Measurements from ENCODE around the gene CDIP1.

Gene CDIP1

GRCh38 chr16:4513086-4513860 is 25.3 kb downstream of the CDIP1 start:
- no peak for DNase-seq

DNA sequence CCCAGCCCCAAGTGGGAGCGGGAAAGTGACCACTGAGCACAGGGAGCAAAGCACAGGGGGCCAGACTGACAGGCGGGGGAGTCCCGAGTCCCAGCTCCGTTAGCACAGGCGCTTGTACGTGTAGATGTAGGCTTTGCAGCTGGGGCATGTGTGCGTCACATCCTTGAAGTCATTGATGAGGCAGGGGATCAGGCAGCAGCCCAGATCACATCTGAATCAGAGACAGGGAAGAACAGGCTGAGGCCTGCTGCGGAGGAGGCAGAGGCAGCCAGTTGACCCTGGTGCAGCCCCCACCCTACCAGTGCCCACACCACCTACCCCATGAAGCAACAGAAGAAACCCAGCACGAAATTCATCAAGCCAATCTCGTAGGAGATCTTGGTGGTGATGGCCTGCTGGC is 26.1 kb downstream of the CDIP1 start:
- DNase-seq = no peak

DNA sequence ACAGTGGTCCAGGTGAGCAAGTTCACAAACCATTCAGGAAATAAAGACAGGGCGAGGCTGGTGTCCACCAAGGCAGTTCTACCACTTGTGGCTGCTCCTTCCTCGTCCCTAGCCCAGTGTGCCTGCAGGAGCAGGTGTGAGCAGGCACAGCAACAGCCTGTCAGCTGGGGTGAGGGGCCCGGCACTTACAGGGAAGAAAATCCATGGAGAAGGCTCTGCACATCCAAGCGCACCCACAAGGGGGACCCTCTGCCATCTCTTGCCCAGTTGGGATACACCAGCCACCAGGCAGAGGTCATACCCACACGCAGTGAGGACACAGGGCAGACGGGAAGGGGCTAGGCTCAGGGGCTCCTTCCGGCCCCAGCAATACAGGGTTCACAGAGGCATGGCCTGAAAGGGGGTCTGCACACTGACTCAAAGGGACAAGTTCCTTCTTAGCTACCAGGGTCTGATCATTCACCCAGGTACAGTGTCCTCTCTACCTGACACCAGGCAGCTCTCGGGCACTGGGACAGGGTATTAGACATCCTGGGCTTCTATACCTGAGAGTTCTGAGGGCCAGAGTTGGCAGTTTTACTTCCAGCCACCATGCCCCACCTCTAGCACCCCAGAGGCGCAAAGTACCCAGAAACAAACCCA is 27.0 kb downstream of the CDIP1 start:
- peak; percentile 17 for DNase-seq

- DNase-seq = no peak
These were observed 27.7 kb downstream of the CDIP1 start for GRCh38 chr16:4510747-4511426.

DNA sequence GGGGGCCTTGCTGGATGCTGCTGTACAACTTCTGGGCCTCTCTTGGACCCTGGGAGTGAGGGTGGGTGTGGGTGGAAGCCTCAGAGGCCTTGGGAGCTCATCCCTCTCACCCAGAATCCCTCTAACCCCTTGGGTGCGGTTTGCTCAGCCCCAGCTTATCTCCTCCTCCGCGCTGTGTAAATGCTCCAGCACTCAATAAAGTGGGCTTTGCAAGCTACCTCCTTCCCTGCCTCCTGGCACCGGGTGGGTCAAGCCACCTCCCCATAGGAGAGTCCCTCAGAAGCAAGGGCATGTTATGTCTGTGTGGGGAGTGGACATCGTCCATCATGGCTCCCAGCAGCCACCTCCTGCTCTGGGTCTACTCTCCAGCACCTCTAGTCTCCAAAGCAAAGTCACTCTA is 28.4 kb downstream of the CDIP1 start:
- DNase-seq = no peak

DNA sequence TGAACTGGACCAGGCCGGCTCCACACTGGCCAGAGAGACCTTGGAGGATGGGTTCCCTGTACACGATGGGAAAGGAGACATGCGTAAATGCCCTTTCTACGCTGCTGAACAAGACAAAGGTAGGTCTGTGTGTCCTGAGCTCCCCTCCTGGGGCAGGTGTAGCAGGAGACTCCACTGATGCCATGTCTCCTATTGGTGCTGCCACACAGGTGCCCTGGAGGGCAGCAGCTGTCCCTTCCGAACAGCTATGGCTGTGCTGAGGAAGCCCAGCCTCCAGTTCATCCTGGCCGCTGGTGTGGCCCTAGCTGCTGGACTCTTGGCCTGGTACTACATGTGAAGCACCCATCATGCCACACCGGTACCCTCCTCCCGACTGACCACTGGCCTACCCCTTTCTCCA is 29.2 kb downstream of the CDIP1 start:
- no peak for DNase-seq

DNA sequence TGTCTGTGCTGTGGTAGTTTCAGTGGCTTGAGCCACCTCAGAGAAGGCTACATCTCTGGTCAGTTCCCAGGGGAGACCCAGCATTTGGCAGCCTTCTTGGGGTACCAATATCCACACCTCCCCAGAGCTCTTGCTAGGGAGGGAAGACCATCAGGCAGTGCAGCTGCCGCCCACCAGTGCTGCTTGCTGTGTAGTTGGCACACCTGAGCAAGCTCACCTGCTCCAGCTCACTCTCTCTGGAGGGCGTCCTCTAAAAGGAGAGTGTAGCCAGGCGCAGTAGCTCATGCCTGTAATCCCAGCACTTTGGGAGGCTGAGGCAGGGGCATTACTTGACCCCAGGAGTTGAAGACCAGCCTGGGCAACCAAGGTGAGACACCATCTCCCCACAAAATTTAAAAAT is 29.8 kb downstream of the CDIP1 start:
- no peak for DNase-seq

DNA sequence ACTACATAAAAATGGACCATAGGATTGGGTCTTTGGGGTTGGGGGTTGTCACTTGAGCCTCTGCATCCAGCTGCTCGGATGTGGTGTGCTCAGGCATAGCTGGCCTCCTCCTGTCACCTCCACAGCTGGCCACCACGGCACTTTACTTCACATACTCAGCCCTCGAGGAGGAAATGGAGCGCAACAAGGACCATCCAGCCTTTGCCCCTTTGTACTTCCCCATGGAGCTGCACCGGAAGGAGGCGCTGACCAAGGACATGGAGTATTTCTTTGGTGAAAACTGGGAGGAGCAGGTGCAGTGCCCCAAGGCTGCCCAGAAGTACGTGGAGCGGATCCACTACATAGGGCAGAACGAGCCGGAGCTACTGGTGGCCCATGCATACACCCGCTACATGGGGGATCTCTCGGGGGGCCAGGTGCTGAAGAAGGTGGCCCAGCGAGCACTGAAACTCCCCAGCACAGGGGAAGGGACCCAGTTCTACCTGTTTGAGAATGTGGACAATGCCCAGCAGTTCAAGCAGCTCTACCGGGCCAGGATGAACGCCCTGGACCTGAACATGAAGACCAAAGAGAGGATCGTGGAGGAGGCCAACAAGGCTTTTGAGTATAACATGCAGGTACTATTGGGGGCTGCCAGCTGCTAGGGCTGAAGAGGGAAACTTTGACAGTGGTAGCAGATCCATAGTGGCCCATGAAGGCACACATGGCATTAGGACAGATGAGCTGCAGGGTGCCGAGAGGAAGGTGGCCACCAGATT is 30.8 kb downstream of the CDIP1 start:
- no peak for DNase-seq

DNA sequence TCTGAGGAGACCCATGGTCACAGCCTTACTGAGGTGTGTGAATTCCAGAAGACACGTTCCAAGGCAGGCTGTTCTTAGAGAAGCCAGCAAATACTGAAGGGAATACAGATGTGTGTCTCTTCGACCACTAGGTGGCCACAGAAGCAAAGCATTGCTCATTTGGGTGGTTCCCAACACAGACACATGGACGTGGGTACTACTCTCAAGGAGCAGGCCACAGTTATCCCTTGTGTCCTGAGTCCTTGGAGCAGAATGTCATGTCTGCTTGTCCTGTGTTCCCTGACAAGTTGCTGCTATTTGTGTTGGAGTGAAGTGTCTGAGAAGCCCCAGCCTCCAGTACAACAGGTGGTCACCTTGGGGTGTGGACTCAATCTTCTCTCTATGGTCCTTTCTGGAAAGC is 32.1 kb downstream of the CDIP1 start:
- peak; percentile 71 for DNase-seq

DNA sequence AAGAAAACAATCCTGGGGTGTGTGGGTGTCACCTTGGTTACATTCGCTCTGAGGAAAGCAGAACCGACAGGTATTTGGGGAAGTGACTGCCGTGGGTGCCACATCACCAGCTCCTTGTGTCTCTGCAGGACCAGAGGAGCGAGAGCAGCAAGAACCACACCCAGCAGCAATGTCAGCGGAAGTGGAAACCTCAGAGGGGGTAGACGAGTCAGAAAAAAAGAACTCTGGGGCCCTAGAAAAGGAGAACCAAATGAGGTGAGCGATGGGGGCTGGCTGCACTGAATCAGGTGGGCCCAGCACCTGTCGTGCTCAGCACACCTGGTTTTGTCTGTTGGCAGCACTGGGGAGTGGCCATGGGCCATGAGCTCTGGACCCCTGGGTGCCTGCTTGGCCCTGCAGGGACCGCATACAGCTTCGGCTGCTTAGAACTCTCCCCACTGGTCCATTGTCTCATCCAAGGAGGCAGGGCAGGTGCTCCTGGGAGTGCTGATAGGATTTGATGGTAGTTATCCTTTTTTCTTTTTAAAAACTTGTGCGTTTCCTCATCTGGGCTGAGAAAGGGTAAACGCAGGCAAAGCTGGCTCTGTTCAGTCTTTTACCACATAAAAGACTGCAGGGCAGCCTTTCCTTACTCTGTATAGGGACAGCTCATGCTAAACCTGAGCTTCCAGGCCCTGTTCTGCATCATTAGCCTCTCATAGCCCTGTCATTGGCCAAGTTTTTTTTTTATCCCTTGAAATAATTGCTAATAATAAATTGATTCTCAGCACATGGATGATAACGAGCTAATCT is 33.0 kb downstream of the CDIP1 start:
- DNase-seq = peak; percentile 86

- no peak for DNase-seq
These were observed 37.5 kb downstream of the CDIP1 start for GRCh38 chr16:4501071-4501478.

- DNase-seq = peak; percentile 26
These were observed 38.3 kb downstream of the CDIP1 start for GRCh38 chr16:4500272-4500671.

DNA sequence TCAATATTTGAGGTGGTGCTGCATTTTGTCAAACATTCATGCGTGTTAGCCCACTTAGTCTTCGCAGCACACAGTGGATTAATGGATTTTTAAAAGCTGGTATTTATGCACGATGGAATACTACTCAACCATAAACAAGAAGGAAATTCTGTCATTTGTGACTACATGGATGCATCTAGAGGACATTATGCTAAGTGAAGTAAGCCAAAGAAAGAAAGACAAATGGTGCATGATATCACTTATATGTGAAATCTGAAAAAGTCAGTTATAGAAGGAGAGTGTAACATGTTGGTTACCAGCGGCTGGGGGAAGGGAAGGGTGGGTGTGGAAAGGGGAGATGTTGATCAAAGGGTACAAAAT is 39.4 kb downstream of the CDIP1 start:
- no peak for DNase-seq

GRCh38 chr16:4498546-4499195 is 39.9 kb downstream of the CDIP1 start:
- DNase-seq = no peak

DNA sequence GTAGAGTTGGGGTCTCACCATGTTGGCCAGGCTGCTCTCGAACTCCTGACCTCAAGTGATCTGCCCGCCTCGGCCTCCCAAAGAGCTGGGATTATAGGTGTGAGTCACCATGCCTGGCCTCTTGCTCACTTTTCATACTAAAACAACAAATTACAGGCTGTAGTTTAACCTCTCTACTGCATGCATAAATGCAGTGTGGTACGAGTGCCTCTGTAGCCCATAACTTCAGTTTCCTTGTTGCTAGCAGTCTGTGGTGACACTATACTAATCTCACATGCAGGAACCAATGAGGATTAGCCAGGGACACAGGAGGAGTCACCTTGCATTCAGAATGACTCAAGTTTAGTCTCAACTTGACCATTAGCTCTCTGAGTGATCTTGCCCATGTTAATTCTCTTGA is 42.3 kb downstream of the CDIP1 start:
- no peak for DNase-seq

- no peak for DNase-seq
These were observed 42.8 kb downstream of the CDIP1 start for GRCh38 chr16:4495766-4496165.

DNA sequence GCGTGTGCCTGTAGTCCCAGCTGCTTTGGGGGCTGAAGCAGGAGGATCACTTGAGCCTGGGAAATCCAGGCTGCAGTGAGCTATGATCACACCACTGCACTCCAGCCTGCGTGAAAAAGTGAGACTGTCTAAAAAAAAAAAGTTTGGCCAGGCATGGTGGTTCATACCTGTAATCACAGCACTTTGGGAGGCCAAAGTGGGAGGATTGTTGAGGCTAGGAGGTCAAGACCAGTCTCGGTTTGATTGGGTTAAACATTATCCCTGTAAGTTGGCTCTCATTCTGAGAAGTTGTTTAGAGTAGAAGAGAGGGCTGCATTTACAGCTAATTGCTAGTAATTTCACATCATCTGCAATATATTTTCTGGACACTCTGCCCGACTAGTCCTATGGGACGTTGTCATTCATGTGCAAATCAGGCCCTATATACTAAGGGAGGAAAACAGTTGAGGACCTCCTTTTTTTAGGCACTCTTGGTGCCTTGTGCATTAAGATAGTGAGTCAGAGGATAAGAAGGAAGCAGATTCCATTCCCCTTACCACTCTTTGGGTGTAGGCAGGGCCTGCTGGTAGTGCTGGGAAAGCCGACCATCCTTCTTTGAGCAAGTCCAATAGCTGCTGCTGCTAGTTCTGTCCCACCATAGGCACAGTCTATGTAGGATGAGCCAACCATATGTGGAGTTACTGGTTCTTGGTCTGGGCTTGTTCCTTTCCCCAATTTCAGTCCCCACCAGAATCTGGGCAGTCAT is 43.7 kb downstream of the CDIP1 start:
- DNase-seq = no peak

GRCh38 chr16:4491898-4492297 is 46.7 kb downstream of the CDIP1 start:
- DNase-seq = no peak

DNA sequence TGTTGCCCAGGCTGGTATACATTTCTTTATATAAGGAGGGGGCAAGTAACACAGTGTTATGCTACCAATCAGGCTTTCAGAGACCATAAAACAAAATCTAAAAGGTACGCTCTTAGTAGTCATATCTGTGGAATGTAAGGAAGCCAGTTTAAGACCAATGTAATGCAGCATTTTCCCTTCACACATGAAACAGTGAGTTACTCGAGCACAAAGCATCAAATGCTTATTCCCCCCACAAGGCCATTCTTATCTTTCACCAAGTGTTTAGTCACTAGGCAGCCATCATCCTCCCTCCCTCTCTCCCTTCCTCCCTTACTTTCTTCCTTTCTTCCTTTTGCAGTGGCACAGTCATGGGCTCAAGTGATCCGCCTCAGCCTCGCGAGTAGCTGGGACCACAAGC is 49.5 kb downstream of the CDIP1 start:
- DNase-seq = no peak

- DNase-seq = peak; percentile 29
These were observed 50.0 kb downstream of the CDIP1 start for GRCh38 chr16:4488499-4488967.

DNA sequence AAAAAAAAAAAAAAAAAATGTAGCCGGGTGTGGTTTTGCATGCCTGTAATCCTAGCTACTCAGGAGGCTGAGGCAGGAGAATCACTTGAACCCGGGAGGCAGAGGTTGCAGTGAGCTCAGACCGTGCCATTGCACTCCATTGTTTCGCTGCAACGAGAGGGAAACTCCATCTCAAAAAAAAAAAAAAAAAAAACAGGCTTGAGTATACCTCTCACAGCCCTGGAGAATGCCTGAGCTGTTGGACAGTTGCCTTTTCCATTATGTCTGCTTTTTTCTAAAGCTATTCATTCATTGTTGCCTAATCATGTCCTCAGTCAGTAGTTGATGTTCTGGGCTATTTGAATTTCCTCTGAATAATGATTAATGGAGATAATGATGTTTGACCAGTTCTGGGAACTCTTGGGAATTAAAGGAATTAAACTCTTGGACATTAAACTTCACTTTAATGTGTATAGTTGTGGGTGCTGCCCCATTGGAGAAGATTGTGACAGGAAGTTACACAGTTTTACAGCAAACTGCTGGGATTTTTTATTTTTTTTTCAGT is 50.5 kb downstream of the CDIP1 start:
- DNase-seq = peak; percentile 15
